HG03097 (cell line): ENCODE measurements around the gene KRTAP10-7.

Experiments
- ATAC-seq: cut with Tn5 transposase; IDR thresholded peaks from one replicate; pipeline ENCODE4 v1.9.1; 2021; ENCODE audit not compliant: unreplicated experiment, low FRiP score

Gene KRTAP10-7

DNA sequence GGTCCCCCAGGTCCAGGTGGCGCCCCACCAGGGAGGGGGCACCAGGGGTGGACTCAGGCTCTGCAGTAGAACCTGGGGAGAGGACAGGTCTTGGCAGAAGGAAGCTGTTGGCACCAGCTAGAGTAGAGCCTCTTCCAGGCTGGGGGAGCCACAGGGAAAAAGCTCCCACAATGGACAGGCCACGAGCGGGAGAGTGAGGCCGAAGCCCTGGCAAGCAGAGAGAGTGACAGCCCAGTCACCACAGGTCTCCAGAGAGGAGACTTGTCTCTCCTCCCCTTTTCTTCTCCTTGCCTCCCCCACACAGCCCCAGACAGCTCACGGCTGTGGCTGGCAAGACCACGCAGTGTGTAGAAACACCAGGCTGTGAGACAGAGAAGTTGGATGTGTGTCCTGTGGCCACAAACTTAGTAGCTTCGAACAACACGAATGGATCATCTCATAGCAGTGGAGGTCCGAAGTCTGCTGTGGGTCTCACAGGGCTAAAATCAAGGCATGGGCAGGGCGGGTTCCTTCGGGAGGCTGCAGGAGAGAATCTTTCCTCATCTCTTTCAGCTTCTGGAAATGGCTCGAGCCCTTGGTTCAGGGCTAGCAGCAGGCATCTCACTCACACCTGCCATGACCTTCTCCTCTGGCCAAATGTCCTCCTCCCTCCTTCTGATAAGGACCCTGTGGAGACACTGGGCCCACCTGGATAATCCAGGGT is 50.7 kb downstream of the KRTAP10-7 start:
- no peak for ATAC-seq
